ENCODE data around the gene BUD23.
"Not testable (repeated sequence)": the region's sequence is repeated elsewhere in the genome, so short reads cannot be mapped to it uniquely, and the experiment has no call there.

The BUD23 gene

GRCh38 chr7:73674468-73675124 is 8.8 kb upstream of the BUD23 start:
- Histone ChIP-seq H3K9me3 (ENCODE audit: low read length) (peaks cover 5% of the 10 kb centered on the region), H3K27me3 (ENCODE audit: insufficient read depth, low read length) (no peaks in the 10 kb centered on the region), H3K4me3 (ENCODE audit: low read length) (no peak overlapping the region), H3K36me3 (ENCODE audit: insufficient read depth, low read length) (peaks cover 19% of the 10 kb centered on the region), H2AFZ (ENCODE audit: low read depth, low read length) (no peak overlapping the region), H3K4me1 (ENCODE audit: insufficient read depth, low read length) (no peaks in the 10 kb centered on the region)

- H2AFZ ChIP-seq (ENCODE audit: low read depth, low read length); H3K9me3 ChIP-seq (ENCODE audit: low read length); H3K4me3 ChIP-seq (ENCODE audit: low read length); H3K27me3 ChIP-seq (ENCODE audit: insufficient read depth, low read length); H3K4me1 ChIP-seq (ENCODE audit: insufficient read depth, low read length): not testable (repeated sequence)
- peaks cover 19% of the 10 kb centered on the region for H3K36me3 ChIP-seq (ENCODE audit: insufficient read depth, low read length)
Measured at GRCh38 chr7:73676062-73676461, 7.3 kb upstream of the BUD23 start.

GRCh38 chr7:73678862-73679261 is 4.5 kb upstream of the BUD23 start:
- Histone ChIP-seq H3K4me1 (ENCODE audit: insufficient read depth, low read length) (peaks cover 24% of the 10 kb centered on the region), H3K4me3 (ENCODE audit: low read length) (no peak overlapping the region)

GRCh38 chr7:73679709-73680108 is 3.7 kb upstream of the BUD23 start:
- H3K27me3 ChIP-seq (ENCODE audit: insufficient read depth, low read length) = no peaks in the 10 kb centered on the region
- H2AFZ ChIP-seq (ENCODE audit: low read depth, low read length) = no peak overlapping the region
- peaks cover 5% of the 10 kb centered on the region for H3K9me3 ChIP-seq (ENCODE audit: low read length)
- no peak overlapping the region for H3K4me3 ChIP-seq (ENCODE audit: low read length)
- peaks cover 28% of the 10 kb centered on the region for H3K4me1 ChIP-seq (ENCODE audit: insufficient read depth, low read length)
- peaks cover 16% of the 10 kb centered on the region for H3K36me3 ChIP-seq (ENCODE audit: insufficient read depth, low read length)

More at GRCh38 chr7:73678862-73679261, 4.5 kb upstream of the BUD23 start:
- H3K27me3 ChIP-seq (ENCODE audit: insufficient read depth, low read length) = no peaks in the 10 kb centered on the region
- peaks cover 16% of the 10 kb centered on the region for H3K36me3 ChIP-seq (ENCODE audit: insufficient read depth, low read length)
- H2AFZ ChIP-seq (ENCODE audit: low read depth, low read length) = no peak overlapping the region
- peaks cover 5% of the 10 kb centered on the region for H3K9me3 ChIP-seq (ENCODE audit: low read length)

GRCh38 chr7:73680501-73680900 is 2.9 kb upstream of the BUD23 start:
- H3K4me1 ChIP-seq (ENCODE audit: insufficient read depth, low read length) = peaks cover 30% of the 10 kb centered on the region
- no peak overlapping the region for H2AFZ ChIP-seq (ENCODE audit: low read depth, low read length)
- no peak overlapping the region for H3K4me3 ChIP-seq (ENCODE audit: low read length)
- no peaks in the 10 kb centered on the region for H3K27me3 ChIP-seq (ENCODE audit: insufficient read depth, low read length)
- peaks cover 5% of the 10 kb centered on the region for H3K9me3 ChIP-seq (ENCODE audit: low read length)
- H3K36me3 ChIP-seq (ENCODE audit: insufficient read depth, low read length) = peaks cover 16% of the 10 kb centered on the region

GRCh38 chr7:73681031-73681430 is 2.4 kb upstream of the BUD23 start:
- no peaks in the 10 kb centered on the region for H3K27me3 ChIP-seq (ENCODE audit: insufficient read depth, low read length)
- peak overlapping the region; percentile 77 for H3K4me3 ChIP-seq (ENCODE audit: low read length)
- peaks cover 5% of the 10 kb centered on the region for H3K9me3 ChIP-seq (ENCODE audit: low read length)
- H3K4me1 ChIP-seq (ENCODE audit: insufficient read depth, low read length) = peaks cover 30% of the 10 kb centered on the region
- H2AFZ ChIP-seq (ENCODE audit: low read depth, low read length) = no peak overlapping the region
- peaks cover 16% of the 10 kb centered on the region for H3K36me3 ChIP-seq (ENCODE audit: insufficient read depth, low read length)

- Histone ChIP-seq H3K27me3 (ENCODE audit: insufficient read depth, low read length) (no peaks in the 10 kb centered on the region), H3K9me3 (ENCODE audit: low read length) (peaks cover 5% of the 10 kb centered on the region)
Measured at GRCh38 chr7:73682745-73683055, 697 bp upstream of the BUD23 start.

GRCh38 chr7:73683788-73684693 is 644 bp downstream of the BUD23 start:
- Histone ChIP-seq H2AFZ (ENCODE audit: low read depth, low read length) (peak overlapping the region; percentile 8), H3K36me3 (ENCODE audit: insufficient read depth, low read length) (peaks cover 29% of the 10 kb centered on the region), H3K4me3 (ENCODE audit: low read length) (peak overlapping the region; percentile 77), H3K4me1 (ENCODE audit: insufficient read depth, low read length) (peaks cover 30% of the 10 kb centered on the region), H3K27me3 (ENCODE audit: insufficient read depth, low read length) (no peaks in the 10 kb centered on the region), H3K9me3 (ENCODE audit: low read length) (no peaks in the 10 kb centered on the region)

More at GRCh38 chr7:73682745-73683055, 697 bp upstream of the BUD23 start:
- peaks cover 30% of the 10 kb centered on the region for H3K36me3 ChIP-seq (ENCODE audit: insufficient read depth, low read length)
- no peak overlapping the region for H2AFZ ChIP-seq (ENCODE audit: low read depth, low read length)
- H3K4me3 ChIP-seq (ENCODE audit: low read length) = peak overlapping the region; percentile 77
- H3K4me1 ChIP-seq (ENCODE audit: insufficient read depth, low read length) = peaks cover 30% of the 10 kb centered on the region

GRCh38 chr7:73685311-73685710 is 1.9 kb downstream of the BUD23 start:
- Histone ChIP-seq H3K36me3 (ENCODE audit: insufficient read depth, low read length) (peaks cover 35% of the 10 kb centered on the region), H3K4me1 (ENCODE audit: insufficient read depth, low read length) (peaks cover 29% of the 10 kb centered on the region), H3K9me3 (ENCODE audit: low read length) (no peaks in the 10 kb centered on the region), H3K27me3 (ENCODE audit: insufficient read depth, low read length) (no peaks in the 10 kb centered on the region), H3K4me3 (ENCODE audit: low read length) (no peak overlapping the region), H2AFZ (ENCODE audit: low read depth, low read length) (no peak overlapping the region)

GRCh38 chr7:73688288-73688687 is 4.9 kb downstream of the BUD23 start:
- Histone ChIP-seq H2AFZ (ENCODE audit: low read depth, low read length) (no peak overlapping the region), H3K36me3 (ENCODE audit: insufficient read depth, low read length) (peaks cover 60% of the 10 kb centered on the region), H3K4me1 (ENCODE audit: insufficient read depth, low read length) (peaks cover 6% of the 10 kb centered on the region), H3K4me3 (ENCODE audit: low read length) (no peak overlapping the region), H3K9me3 (ENCODE audit: low read length) (no peaks in the 10 kb centered on the region), H3K27me3 (ENCODE audit: insufficient read depth, low read length) (no peaks in the 10 kb centered on the region)

GRCh38 chr7:73690646-73691045 is 7.2 kb downstream of the BUD23 start:
- no peaks in the 10 kb centered on the region for H3K9me3 ChIP-seq (ENCODE audit: low read length)
- no peaks in the 10 kb centered on the region for H3K27me3 ChIP-seq (ENCODE audit: insufficient read depth, low read length)
- no peak overlapping the region for H2AFZ ChIP-seq (ENCODE audit: low read depth, low read length)
- no peak overlapping the region for H3K4me3 ChIP-seq (ENCODE audit: low read length)
- H3K36me3 ChIP-seq (ENCODE audit: insufficient read depth, low read length) = peaks cover 79% of the 10 kb centered on the region
- H3K4me1 ChIP-seq (ENCODE audit: insufficient read depth, low read length) = no peaks in the 10 kb centered on the region

GRCh38 chr7:73696372-73696771 is 13.0 kb downstream of the BUD23 start:
- Histone ChIP-seq H3K36me3 (ENCODE audit: insufficient read depth, low read length) (peaks cover 81% of the 10 kb centered on the region), H3K9me3 (ENCODE audit: low read length) (no peaks in the 10 kb centered on the region), H2AFZ (ENCODE audit: low read depth, low read length) (no peak overlapping the region), H3K4me1 (ENCODE audit: insufficient read depth, low read length) (no peaks in the 10 kb centered on the region), H3K4me3 (ENCODE audit: low read length) (no peak overlapping the region), H3K27me3 (ENCODE audit: insufficient read depth, low read length) (no peaks in the 10 kb centered on the region)

- H3K36me3 ChIP-seq (ENCODE audit: insufficient read depth, low read length) = peaks cover 69% of the 10 kb centered on the region
- no peaks in the 10 kb centered on the region for H3K4me1 ChIP-seq (ENCODE audit: insufficient read depth, low read length)
- H3K4me3 ChIP-seq (ENCODE audit: low read length) = no peak overlapping the region
- H2AFZ ChIP-seq (ENCODE audit: low read depth, low read length) = no peak overlapping the region
- no peaks in the 10 kb centered on the region for H3K9me3 ChIP-seq (ENCODE audit: low read length)
- H3K27me3 ChIP-seq (ENCODE audit: insufficient read depth, low read length) = no peaks in the 10 kb centered on the region
Measured at GRCh38 chr7:73698410-73698809, 15.0 kb downstream of the BUD23 start.

All from neuron (in vitro differentiated cells).